Keratinocyte (primary cell): ENCODE measurements around the gene C7orf57. TPM values are rescaled to one million over a fixed set of nuclear protein-coding genes. Genes with fewer than 3 reads are reported as not detected.

Experiments used
- DNase-seq: peaks from one replicate; pipeline ENCODE4 v3.0.0-alpha.2; 2011; ENCODE audit warnings: low read depth, missing footprints, low spot score
- FAIRE-seq: peaks from 2 replicates; lab custom pipeline; 2011; peaks lifted over from hg19 to GRCh38; lab: Jason Lieb, UNC
- H2AFZ ChIP-seq: 2 replicates; pipeline ENCODE4 v1.6.0; 2012; ENCODE audit warnings: low read length, control low read depth, inconsistent platforms; ENCODE audit not compliant: control insufficient read depth
- H3K27ac ChIP-seq: 2 replicates; pipeline ENCODE4 v1.5.1; 2011; ENCODE audit warnings: low read length; ENCODE audit not compliant: control insufficient read depth, insufficient read depth
- H3K27me3 ChIP-seq: 3 replicates; pipeline ENCODE4 v1.6.0; 2011; ENCODE audit warnings: low read length; ENCODE audit not compliant: control insufficient read depth, insufficient read depth; ENCODE audit errors: extremely low read depth
- H3K36me3 ChIP-seq, 2 experiments: 2 replicates in 1 of 2; 3 replicates in 1 of 2; pipeline ENCODE4 v1.5.1; 2011; ENCODE audit warnings: low read length in 2 of 2, mild to moderate bottlenecking in 1 of 2; ENCODE audit not compliant: control insufficient read depth in 2 of 2, insufficient read depth in 2 of 2; ENCODE audit errors: extremely low read depth in 1 of 2
- H3K4me1 ChIP-seq: 3 replicates; pipeline ENCODE4 v1.5.1; 2011; ENCODE audit warnings: low read length; ENCODE audit not compliant: control insufficient read depth, insufficient read depth; ENCODE audit errors: extremely low read depth
- H3K4me2 ChIP-seq: 3 replicates; pipeline ENCODE4 v1.6.0; 2011; ENCODE audit warnings: low read depth, low read length; ENCODE audit not compliant: control insufficient read depth, insufficient read depth; ENCODE audit errors: extremely low read depth
- H3K4me3 ChIP-seq, 3 experiments: fragments of 200-600 bp in 1 of 3; sonication (generic) in 1 of 3; 2 replicates in 2 of 3; 3 replicates in 1 of 3; pipeline ENCODE4 v1.5.1; 2011 to 2016; ENCODE audit warnings: low read length in 3 of 3, mild to moderate bottlenecking in 3 of 3, control low read depth in 2 of 3, inconsistent platforms in 1 of 3, low read depth in 1 of 3, mixed read lengths in 1 of 3, mixed run types in 1 of 3, moderate library complexity in 1 of 3; ENCODE audit not compliant: control insufficient read depth in 2 of 3, insufficient read depth in 2 of 3; ENCODE audit errors: extremely low read depth in 1 of 3
- H3K79me2 ChIP-seq: 2 replicates; pipeline ENCODE4 v1.6.0; 2012; ENCODE audit warnings: low read length; ENCODE audit not compliant: control insufficient read depth, insufficient read depth
- H3K9ac ChIP-seq: 3 replicates; pipeline ENCODE4 v1.6.0; 2011; ENCODE audit warnings: low read length; ENCODE audit not compliant: control insufficient read depth, insufficient read depth; ENCODE audit errors: extremely low read depth
- H3K9me1 ChIP-seq: 3 replicates; pipeline ENCODE4 v1.6.0; 2011; ENCODE audit warnings: low read length; ENCODE audit not compliant: control insufficient read depth, insufficient read depth; ENCODE audit errors: extremely low read depth
- H3K9me3 ChIP-seq: 2 replicates; pipeline ENCODE4 v1.5.1; 2012; ENCODE audit warnings: low read depth, low read length; ENCODE audit not compliant: control insufficient read depth
- H4K20me1 ChIP-seq: 3 replicates; pipeline ENCODE4 v1.6.0; 2011; ENCODE audit warnings: low read length; ENCODE audit not compliant: control insufficient read depth, insufficient read depth; ENCODE audit errors: extremely low read depth
- CTCF ChIP-seq, 3 experiments: IDR thresholded peaks in 1 of 3; conservative IDR thresholded peaks in 1 of 3; optimal IDR thresholded peaks in 1 of 3; 2 replicates in 2 of 3; 3 replicates in 1 of 3; pipeline versions ENCODE3 to v1.5.1; 2011; ENCODE audit warnings: low read length in 3 of 3, mild to moderate bottlenecking in 3 of 3, moderate library complexity in 2 of 3, control low read depth in 1 of 3, inconsistent platforms in 1 of 3; ENCODE audit not compliant: insufficient read depth in 2 of 3; ENCODE audit errors: extremely low read depth in 1 of 3
- EZH2 ChIP-seq: IDR thresholded peaks from one replicate; pipeline ENCODE4 v1.6.1; 2012; ENCODE audit warnings: inconsistent platforms, mild to moderate bottlenecking, low read length, moderate library complexity
- dilution Hi-C: fragments of 300-500 bp; cut with MboI; formaldehyde crosslinking; loops from one replicate; pipeline ENCODE4 v1.7.0; 2020; ENCODE audit warnings: low sequenced_read_pairs; ENCODE audit not compliant: extremely low pct_ligation_motif_present
- polyA plus RNA-seq, 5 experiments: library from polyadenylated mRNA; depleted of rRNA in 3 of 5; stranded (reverse) in 3 of 5; stranded (forward) in 1 of 5; unstranded in 1 of 5; fragments of >200 nt; gene quantifications; 1 replicate in 1 of 5; 2 replicates in 3 of 5; 3 replicates in 1 of 5; pipeline versions ENCODE4 v1.2.1 to v1.2.3, GENCODE V29; 2011 to 2012; ENCODE audit warnings: missing spikeins in 2 of 5, low read depth in 1 of 5, low replicate concordance in 1 of 5

Gene C7orf57
- polyA plus RNA-seq, 1 donor (not counting 4 experiments of a cell fraction or from before 2014, with no cell fraction given), result 0.60 TPM

- H2AFZ ChIP-seq, result no peak overlapping the region
- no peak overlapping the region for H3K27ac ChIP-seq
- no peaks in the 10 kb centered on the region for H3K79me2 ChIP-seq
- no peaks in the 10 kb centered on the region for H3K36me3 ChIP-seq
- no peaks in the 10 kb centered on the region for H3K9me3 ChIP-seq
- H3K4me3 ChIP-seq, result no peak overlapping the region
- peaks cover 30% of the 10 kb centered on the region for H3K4me1 ChIP-seq
- no peaks in the 10 kb centered on the region for H3K9me1 ChIP-seq
- H3K9ac ChIP-seq, result no peak overlapping the region
- H4K20me1 ChIP-seq, result no peaks in the 10 kb centered on the region
- no peaks in the 10 kb centered on the region for H3K27me3 ChIP-seq
- DNase-seq (no peak), FAIRE-seq (no peak)
- TF ChIP-seq EZH2 (no peak), CTCF (optimal IDR thresholded peaks at IDR 0.05 in 1 of 3, IDR thresholded peaks at IDR 0.05 in 1 of 3, conservative IDR thresholded peaks at IDR 0.05 in 1 of 3; ENCODE audit: extremely low read depth in 1 of 3, insufficient read depth in 2 of 3, low read length in 3 of 3) (no peak)
- H3K4me2 ChIP-seq, result no peak overlapping the region
- dilution Hi-C loops, result no loop called here
Observed at GRCh38 chr7:48045195-48045765, 9.9 kb downstream of the C7orf57 start.

- no peak for TF ChIP-seq EZH2
- no peak for TF ChIP-seq CTCF (optimal IDR thresholded peaks at IDR 0.05 in 1 of 3, IDR thresholded peaks at IDR 0.05 in 1 of 3, conservative IDR thresholded peaks at IDR 0.05 in 1 of 3; ENCODE audit: extremely low read depth in 1 of 3, insufficient read depth in 2 of 3, low read length in 3 of 3)
- dilution Hi-C loops, result no loop called here
- no peaks in the 10 kb centered on the region for H3K79me2 ChIP-seq
Observed at GRCh38 chr7:48046458-48046857, 11.1 kb downstream of the C7orf57 start.

More at GRCh38 chr7:48046458-48046857, 11.1 kb downstream of the C7orf57 start:
- H2AFZ ChIP-seq, result no peak overlapping the region
- H3K4me3 ChIP-seq, result no peak overlapping the region
- no peak overlapping the region for H3K27ac ChIP-seq
- H3K9me1 ChIP-seq, result no peaks in the 10 kb centered on the region
- no peak overlapping the region for H3K4me2 ChIP-seq
- H4K20me1 ChIP-seq, result no peaks in the 10 kb centered on the region
- H3K27me3 ChIP-seq, result no peaks in the 10 kb centered on the region
- no peaks in the 10 kb centered on the region for H3K9me3 ChIP-seq
- DNase-seq, result no peak
- FAIRE-seq, result no peak
- H3K9ac ChIP-seq, result no peak overlapping the region
- peaks cover 19% of the 10 kb centered on the region for H3K4me1 ChIP-seq
- no peaks in the 10 kb centered on the region for H3K36me3 ChIP-seq
